Vagina (tissue), 2 donors: ENCODE results near the gene XRCC5.

Experiments
- CTCF ChIP-seq, 3 experiments: fragments of 450-650 bp in 2 of 3; fragments of 200-600 bp in 1 of 3; sonication (generic) in 1 of 3; IDR thresholded peaks; one replicate each; pipeline ENCODE4 v1.5.1; 2017 to 2019; ENCODE audit warnings: antibody characterized with exemption in 3 of 3, mild to moderate bottlenecking in 2 of 3, moderate library complexity in 2 of 3
- POLR2A ChIP-seq, 2 donors: fragments of 450-650 bp; IDR thresholded peaks; one replicate each; pipeline ENCODE4 v1.6.1; 2017; ENCODE audit warnings: antibody characterized with exemption in 2 of 2, mild to moderate bottlenecking in 2 of 2, moderate library complexity in 2 of 2
- POLR2AphosphoS5 ChIP-seq, 2 donors: sonication (generic); formaldehyde crosslinking; IDR thresholded peaks; one replicate each; pipeline ENCODE4 v1.9.0; 2017; ENCODE audit warnings: antibody characterized with exemption in 2 of 2, mild to moderate bottlenecking in 2 of 2, low read depth in 1 of 2; ENCODE audit not compliant: insufficient read depth in 1 of 2

GRCh38 chr2:216210701-216211540 lies 101.8 kb downstream of the XRCC5 start:
- TF ChIP-seq CTCF (IDR thresholded peaks at IDR 0.05) (no peak), POLR2A (IDR thresholded peaks at IDR 0.05) (no peak), POLR2AphosphoS5 (IDR thresholded peaks at IDR 0.05; ENCODE audit: insufficient read depth in 1 of 2, low read depth in 1 of 2) (no peak)
